NAMALWA (cell line): Measurements from ENCODE around the gene CA5A.

Source experiments
- DNase-seq: peaks from one replicate; pipeline ENCODE4 v3.0.0-alpha.2; 2015; ENCODE audit warnings: low spot score

The CA5A gene

DNA sequence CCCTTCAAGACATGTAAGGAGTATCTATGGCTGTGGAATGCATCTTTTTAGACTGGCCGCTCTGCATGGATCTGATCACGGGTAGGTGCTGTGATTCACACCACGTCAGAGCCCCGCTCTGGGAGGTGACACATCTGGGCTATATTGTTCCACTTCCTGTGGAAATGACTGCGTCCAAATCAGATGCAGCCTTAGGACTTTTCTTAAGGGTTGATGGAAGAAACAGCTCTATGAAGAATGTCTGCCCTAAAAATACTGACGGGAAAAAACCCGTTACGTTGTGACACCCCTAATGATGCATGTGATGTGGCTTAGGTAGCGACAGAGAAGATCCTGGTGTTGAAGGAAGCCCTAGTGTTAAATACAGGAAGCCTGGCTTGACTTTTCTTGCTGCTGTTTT is 27.1 kb upstream of the CA5A start:
- DNase-seq, result no peak

DNA sequence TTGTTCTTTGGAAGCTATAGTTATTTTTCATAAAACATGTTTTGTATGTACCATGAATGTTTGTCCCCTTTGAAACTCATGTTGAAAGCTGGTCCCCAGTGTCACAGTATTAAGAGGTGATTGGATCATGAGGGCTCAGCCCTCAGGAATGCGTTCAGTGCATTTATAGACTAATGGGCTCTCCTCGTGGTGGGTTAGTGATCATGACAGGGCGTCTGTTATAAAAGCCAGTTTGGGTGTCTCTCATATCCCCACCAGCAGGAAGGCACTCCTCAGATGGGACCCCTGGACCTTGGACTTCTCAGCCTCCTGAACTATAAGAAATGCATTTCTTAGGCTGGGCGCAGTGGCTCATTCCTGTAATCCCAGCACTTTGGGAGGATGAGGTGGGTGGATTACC is 25.3 kb upstream of the CA5A start:
- DNase-seq, result no peak

DNA sequence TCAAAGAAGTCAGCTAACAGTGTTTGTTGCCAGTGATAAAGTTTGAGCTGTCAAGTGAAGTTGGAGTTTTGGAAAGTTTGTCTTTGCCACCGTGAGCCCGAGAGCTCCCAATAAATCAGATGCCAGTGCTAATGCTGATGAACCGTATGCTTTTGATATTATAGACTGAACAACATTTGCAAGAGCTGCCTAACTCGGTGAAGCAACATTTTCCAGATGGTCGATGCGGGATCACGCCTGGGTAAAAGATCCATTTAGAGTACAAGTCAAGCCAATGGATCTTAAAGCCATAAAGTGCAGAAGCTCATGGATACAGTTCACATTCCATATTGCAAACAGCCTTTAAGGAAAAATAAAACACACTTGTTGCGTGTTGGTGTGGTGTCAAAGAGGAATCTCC is 24.5 kb upstream of the CA5A start:
- DNase-seq, result no peak

DNA sequence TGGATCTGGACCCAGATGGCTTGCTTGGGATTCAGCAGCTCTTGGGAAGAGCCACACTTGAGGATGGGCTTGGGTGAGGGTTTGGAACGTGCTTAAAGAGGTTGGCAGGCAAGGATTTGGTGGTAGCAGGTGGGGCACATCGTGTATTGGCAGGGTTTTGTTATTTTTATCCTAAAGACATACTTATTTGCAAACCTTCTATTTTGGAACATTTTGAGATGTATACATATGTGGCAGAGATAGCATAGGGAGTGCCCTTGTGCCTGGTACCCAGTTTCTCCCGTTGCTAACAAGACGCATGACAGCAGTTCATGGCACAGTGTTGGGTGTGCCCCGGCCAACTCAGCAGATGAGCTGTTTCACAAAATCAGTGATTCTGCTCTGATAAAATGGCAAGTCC is 24.0 kb upstream of the CA5A start:
- DNase-seq, result no peak

DNA sequence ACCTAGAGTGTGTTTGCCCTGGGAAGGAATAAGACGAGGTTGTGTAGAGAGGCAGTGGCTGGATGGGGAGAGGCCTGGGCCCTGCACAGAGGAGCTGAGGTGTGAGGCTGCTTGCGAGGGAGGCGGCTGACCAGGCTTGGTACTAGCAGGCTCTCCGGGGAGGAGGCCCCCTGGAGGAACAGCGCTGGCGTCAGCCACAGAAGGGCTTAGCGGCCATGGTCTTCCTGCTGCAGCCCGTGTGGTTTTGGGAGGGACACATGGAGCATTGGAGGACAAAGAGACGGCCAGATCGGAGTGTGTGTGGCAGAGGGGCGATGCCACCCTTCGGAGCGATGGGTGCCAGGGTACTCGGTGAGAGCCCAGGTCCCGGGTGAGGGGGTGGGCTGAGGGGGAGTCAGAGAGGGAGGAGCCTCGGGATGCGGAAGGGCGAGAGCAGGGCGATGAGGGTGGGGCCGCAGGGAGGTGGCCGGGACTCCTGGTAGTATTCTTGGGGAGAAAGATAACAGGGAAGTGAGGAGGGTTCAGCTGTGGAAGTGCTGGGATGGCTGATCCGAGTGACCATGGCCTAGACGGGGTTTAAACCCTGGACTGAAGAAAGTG is 23.2 kb upstream of the CA5A start:
- DNase-seq, result no peak

DNA sequence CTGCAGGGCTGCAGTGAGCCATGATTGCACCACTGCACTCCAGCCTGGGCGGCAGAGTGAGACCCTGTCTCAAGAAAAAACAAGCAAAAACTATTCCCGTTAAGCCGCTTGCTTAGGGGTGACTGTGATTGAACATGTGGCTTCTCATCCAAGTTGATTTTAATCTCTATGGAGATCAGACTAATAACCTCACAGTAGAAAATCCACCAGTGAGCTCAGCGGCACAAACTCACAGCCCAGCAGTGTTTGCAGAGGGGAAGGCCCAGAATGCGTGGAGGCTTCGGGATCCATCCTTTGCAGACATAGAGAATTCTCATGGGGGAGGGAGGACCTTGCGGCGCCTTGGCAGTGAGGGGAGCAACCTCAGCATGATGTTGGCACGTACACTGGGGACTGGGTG is 22.3 kb upstream of the CA5A start:
- DNase-seq, result no peak

DNA sequence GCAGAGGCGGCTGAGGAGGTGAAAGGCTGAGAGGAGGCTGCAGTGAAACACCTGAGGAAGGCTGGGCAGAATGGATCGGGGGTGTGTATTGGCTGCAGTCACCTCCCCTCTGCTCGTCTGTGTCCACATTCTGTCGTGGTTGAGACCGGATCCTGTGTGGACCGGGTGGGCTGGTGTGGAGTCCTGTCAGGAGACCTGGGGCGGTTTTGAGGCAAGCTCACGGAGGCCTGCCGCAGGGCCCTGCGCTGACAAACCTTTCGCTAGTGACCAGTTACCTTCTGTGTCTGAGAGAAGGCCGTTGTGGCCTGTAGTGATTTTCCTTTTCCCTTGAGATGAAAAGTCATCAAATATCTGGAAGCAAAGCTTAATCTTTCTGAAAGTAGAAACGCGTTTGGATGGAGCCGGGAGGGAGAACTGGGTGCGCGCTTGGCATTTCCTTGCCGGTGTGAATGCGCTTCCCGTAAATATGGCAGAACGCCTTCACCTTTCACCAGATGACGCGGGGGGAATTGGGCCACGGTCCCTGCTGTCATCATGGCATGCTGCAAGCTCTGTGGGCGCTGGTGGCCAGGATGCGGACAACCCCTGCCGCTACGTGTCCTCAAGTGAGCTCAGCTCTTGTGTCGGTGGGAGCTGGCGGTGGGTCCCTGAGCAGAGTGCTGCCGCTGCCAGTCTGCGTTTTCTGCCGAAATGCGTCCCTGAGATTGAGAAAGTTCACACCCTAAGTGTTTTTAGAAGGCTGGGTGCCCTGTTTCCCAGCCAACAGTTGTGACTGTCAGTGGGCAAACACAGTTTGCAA is 21.2 kb upstream of the CA5A start:
- no peak for DNase-seq

DNA sequence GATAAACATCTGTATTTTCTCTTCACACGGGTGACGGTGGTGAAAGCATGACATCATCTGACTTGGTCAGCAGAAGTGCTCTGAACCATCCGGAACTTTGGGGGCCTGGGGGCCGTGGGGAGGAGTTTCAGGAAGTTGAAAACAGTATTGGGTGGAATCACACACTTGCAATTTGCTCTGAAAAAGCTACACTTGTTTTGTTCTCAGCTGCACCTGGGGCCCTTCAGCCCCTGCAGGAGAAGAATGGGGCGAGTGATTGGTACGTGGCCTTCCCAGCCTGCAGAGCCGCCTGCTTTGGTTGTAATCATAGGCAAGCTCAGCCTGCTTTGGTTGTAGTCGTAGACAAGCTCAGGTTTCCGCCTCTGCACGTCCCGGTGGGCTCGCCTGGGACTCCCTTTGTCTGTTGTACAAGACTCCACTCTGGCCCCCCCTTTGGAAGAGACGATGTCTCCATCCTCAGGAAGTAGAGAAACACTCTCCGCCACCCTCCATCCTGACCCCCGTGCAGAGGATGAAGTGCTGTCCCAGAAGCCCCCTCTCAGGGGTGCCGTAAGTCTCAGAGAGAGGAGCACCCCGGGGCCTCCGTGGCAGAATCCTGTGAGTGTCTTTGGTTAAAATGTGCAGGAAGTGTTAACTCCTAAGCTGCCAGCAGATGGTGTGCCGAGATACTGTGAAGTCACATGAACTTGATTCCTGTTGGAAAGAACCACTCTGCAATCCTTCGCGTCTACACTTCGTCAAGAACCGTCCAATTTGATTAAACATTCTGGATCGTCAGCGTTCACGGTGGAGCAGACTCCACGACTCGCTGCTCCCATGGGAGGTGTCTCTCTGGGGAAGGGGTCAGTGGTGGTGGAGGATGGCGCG is 20.3 kb upstream of the CA5A start:
- DNase-seq, result peak; percentile 84

DNA sequence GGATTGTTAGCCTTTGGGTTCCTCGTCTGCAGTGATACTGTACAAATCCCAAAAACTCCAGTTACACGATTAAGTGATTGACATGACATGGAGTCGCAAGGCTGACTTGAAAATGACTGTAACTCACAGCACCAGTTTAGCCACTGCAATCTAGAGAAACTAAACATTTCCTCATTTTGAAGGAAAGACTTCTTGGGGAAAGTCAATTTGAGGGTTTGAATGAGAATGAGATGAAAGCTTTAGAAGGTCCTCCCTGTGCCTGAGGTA is 19.7 kb upstream of the CA5A start:
- DNase-seq, result no peak

DNA sequence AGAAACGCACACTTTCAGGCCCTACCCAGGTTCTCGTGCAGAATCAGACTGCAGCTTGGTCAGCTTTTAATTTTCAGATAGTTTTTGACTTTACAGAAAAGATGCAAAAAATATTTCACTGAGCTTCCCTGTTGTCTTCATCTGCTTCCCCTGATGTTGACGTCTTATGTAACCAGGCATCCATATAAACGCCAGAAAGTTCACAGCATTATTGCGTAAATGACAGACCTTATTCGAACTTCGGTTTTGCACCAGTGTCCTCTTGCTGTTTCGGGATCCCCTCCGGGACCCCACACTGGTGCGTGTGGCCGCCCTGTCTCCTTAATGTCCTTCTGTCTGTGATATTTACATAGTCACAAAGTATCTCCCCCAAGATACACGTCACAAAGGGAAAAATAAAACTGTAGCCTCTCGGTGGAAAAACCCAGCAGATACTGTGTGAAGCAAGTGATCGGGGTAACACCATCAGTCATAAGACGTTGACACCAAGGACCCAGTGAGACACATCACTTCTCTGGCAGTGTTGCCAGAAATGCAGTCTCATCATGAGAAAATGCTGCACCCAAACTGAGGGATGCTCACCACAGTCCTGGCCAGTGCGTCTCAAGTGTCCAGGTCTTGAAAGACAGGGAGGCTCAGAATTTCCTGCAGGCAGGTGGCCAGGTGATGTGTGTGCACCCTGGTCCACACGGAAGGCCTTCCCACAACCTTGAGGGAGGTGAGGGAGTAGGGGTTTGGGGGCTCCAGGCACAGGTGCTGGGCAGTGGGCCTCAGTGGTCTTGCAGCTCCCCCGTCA is 19.2 kb upstream of the CA5A start:
- no peak for DNase-seq

DNA sequence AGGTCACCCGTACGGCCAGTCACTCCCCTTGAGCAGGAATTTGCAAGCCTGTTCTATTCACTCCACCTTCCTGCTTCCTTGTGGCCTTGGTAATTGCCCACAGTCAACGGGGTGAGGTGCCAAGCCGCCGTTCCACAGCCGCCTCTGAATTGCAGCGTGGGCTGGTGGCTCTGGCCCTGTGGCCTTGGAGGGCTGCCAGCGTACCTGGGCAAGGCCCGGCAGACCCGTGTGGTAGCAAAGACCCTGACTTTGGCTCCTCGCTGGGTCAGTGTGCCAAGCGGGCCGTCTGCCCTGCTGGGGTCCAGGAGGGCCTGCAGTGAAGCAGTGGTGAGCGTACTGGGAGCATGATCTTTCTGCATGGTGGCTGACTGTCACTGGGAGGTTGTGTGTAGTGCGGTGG is 18.5 kb upstream of the CA5A start:
- no peak for DNase-seq

DNA sequence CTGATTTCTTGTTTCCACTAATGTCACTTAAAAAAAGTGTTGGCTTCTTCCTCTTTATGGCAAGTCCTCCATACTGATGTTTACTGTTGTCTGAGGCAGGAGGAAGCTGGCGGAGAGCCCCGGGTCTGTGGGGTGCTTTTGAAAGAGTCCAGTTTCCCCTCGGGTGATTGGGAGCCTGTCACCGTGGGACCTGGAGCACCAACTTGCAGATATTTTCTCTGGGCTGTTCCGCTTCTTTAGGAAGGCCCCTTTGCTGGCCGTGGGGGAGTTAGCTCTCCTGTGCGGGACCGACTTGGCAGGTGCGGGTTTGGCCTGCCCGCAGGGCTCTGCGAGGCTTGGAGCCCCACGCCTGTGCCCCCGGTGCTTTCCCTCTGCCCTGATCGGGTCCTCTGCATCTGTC is 18.0 kb upstream of the CA5A start:
- DNase-seq, result no peak

DNA sequence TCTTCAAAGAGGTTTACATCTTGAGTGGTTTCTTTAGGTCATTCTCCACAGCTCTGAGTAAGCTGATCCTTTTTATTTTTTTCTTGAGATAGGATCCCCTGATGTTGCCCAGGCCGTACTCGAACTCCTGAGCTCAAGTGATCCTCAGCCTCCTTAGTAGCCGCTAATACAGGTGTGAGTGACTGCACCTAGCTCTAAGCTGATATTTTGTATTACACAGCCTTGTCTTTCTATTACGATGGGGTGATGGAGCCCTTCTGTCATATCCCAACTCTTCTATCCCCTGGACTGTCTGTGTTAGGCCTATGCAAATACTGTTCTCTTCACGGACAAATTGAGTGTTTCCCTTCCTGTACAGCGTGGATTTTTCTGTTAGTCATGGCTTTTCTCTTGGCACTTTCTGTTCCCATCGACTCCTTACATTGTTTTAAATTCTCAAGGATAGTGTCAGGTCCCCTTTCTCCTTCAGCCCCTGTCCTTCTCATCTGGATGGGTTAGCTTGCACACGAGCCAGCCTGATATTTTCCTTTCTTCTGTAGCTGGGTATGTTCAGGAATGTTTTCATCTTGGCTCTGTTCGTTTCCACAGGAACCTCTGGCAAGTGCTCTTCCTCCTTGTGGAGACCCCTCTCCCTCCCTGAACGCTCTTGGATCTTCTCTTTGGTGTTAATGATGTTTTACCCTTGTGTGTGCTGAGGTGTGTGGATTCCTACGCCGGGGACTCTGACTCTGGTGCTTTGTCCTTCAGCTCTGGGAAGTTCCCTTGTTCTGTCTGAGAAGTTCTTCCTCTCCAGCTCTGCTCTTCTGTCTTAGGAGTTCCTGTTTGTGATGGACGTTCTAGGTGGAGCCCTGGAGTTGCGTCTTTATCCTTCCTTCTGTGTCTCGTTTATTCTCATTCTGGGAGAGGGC is 17.2 kb upstream of the CA5A start:
- DNase-seq, result no peak

DNA sequence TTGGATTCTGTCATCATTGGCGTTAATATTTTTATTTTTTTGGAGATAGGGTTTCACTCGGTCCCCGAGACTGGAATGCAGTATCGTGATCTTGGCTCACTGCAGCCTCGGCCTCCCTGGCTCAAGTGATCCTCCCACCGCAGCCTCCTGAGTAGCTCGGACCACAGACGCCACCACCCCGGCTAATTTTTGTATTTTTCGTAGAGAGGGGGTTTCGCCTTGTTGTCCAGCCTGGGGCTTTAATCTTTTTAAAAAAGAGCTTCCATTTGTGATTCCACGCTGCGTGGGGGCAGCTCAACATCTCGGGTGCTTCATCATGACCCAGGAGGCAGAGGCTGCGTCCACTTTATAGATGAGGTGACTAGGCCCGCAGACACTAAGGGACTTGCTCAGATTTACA is 16.4 kb upstream of the CA5A start:
- no peak for DNase-seq

DNA sequence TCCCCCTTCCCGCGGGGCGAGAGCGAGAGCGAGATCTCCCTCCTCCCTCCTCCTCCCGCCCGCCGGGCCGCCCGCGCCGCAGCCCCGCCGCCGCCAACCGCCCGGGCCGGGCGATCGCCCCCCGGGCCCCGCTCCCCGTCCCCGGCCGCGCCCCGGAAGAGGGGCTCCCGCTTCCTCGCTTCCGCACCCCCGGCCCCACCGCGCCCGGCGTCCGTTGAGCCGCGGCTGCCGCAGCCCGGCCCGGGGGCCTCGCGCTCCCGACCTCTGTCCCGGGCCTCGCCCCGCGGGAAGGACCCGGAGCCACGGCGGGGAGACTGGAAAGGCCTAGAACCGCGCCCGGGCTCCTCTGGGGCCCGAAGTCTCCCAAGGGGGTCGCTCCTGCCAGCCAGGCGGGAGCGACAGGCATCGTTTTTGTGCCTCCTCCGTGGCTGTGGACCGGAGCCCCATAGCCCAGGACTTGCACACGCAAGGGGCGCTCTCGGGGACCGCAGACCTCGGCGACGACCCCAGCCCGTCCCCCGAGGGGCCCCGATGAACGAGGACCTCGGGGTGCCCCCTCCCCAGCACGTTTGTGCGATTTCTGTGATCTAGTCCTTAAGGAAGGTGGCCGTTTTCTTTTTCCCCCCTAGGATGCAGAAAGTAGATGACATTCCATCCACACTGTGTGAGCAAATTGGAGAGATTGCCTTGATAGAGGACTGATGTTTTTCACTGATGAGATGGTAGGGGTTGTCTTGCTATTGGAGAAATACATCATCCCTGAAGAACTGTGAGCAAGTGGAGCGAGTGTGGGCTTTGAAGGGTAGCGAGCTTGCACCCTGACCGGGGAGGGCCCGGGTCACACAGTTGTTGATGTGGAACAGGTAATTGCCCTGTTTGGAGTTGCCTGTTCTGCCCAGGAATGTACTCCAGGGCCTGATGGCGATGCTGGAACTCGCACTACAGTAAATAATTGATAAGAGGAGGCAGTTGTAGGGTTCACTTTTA is 15.5 kb upstream of the CA5A start:
- peak; percentile 55 for DNase-seq

DNA sequence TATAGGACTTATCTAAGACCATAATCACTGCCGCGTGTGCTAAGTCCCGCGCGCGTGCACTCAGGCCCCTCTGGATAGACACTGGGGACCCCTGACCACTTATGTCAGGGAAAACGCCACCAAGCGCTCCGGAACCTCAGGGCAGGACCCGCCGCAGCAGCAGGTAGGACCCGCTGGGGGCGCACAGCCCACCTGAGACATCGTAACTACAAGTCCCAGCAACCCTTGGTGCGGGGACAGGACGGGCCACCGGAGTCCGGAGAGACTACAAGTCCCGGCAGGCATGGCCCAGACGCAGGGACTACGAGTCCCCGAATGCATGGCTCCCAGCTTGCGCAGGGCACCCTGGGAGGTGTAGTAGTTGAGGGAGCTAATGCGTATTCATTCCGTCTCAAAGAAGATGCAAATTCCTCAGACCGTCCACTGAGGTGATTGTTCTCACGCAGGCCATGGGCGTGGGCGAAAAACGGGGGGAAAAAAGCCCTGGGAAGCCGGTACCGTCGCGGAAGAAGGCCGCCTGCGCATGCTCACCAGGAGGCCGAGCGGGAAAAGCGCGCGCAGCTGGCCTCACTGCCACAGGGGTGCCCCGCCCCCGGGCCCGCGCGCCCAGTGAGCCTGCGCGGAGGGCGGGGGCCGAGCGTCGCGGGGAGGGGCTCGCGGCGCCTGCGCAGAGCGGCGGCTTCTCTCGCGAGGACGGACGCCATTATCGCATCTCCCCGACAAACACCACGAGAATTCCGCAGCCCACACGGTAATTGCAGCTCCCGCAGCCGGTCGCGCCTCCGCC is 14.6 kb upstream of the CA5A start, which contains the start of gene BANP:
TSS of gene BANP (plus strand) at position 670 of the 787 bp plus-strand sequence. CDS start 23,682 bp downstream, outside the sequence.
- peak; percentile 99 for DNase-seq

DNA sequence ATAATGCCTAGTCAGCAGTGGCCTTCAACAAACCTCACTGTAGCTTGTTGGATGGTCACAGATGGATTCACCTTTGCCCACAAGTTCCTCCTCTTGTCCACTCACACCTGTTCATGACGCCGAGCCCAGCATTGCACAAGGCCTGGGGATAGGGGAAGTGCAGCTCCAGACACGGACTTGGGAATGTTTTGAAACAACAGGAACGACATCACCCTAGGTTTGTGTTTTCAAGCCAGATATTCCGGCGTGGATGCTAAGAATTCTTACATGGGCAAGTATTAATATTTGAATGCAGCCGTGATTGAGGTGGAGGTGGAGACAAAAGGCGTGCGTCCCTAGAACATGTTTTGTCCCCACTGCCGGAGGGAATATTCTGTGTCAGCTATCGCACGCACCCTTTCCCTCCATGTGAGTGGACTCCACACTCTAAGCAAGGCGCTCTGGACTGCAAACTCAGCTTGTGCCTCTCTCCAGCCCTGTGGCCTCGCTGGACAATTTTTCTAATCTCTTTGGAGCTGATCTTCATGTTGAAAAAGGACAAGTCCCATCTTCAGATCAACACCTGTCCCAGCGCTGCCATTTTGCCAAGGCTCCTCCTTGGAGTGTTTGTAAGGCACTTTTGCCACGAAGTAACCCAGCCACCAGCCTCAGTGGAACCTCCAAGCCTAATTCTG is 12.9 kb upstream of the CA5A start:
- no peak for DNase-seq

DNA sequence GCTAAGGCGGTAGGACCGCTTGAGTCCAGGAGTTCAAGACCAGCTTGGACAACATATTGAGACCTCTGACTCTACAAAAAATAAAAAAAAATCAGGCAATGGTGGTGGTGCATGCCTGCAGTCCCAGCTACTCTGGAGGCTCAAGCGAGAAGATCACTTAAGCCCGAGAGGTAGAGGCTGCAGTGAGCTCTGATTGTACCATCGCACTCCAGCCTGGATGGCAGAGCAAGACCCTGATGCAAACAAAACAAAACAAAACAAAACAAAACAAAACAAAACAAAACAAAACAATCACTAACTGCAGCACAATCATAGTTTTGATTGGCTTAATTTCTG is 12.4 kb upstream of the CA5A start:
- DNase-seq, result no peak

DNA sequence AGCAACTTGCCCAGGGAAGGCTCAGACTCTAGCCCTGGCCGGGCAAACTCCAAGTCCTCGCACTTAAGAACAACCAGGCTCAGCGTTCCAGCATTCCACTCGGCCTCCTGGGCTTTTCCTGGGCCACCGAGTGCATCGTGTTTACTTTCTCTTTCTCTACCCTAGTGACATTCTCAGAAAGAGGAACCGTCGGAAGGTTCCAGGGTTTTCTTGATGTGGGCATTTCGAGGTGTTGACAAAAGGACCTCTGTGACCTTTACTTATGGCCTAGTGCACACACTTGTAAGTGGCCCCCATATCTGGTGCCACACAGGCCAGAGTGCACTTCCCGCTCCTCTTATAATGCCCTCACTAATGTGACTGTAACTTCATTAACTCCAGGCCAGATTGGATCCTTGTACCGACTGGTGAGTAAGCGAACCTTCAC is 11.8 kb upstream of the CA5A start:
- DNase-seq, result no peak
